Thyroid gland (tissue), 4 donors: ENCODE measurements around the gene GNB5. TPM values are rescaled to one million over a fixed set of nuclear protein-coding genes. Genes with fewer than 3 reads are reported as not detected.
"Not testable (repeated sequence)": the region's sequence is repeated elsewhere in the genome, so short reads cannot be mapped to it uniquely, and the experiment has no call there.

ENCODE experiments used
- DNase-seq, 2 donors: peaks; one replicate each; pipeline ENCODE4 v3.0.0-alpha.2; 2019
- H3K27ac ChIP-seq, 3 donors: fragments of 200-600 bp; sonication (generic); 1 replicate in 2 of 3; 2 replicates in 1 of 3; pipeline ENCODE4 v1.5.1; 2016 to 2019; ENCODE audit warnings: mild to moderate bottlenecking in 1 of 3, moderate library complexity in 1 of 3
- H3K27me3 ChIP-seq: fragments of 200-600 bp; sonication (generic); one replicate; pipeline ENCODE4 v1.5.1; 2019
- H3K36me3 ChIP-seq, 2 donors: fragments of 200-600 bp; sonication (generic); one replicate each; pipeline ENCODE4 v1.5.1; 2016 to 2019
- H3K4me1 ChIP-seq, 2 donors: fragments of 200-600 bp; sonication (generic); one replicate each; pipeline ENCODE4 v1.5.1; 2017 to 2019
- H3K4me3 ChIP-seq, 3 donors: fragments of 200-600 bp; sonication (generic); replicated peaks in 1 of 3; 1 replicate in 2 of 3; 2 replicates in 1 of 3; pipeline ENCODE4 v1.5.1; 2016; ENCODE audit warnings: mild to moderate bottlenecking in 1 of 3
- H3K9me3 ChIP-seq: fragments of 200-600 bp; sonication (generic); one replicate; pipeline ENCODE4 v1.5.1; 2017
- CTCF ChIP-seq, 6 experiments: fragments of 200-600 bp in 3 of 6; fragments of 450-650 bp in 3 of 6; sonication (generic) in 3 of 6; IDR thresholded peaks; one replicate each; pipeline ENCODE4 v1.5.1; 2016 to 2019; ENCODE audit warnings: antibody characterized with exemption in 6 of 6, mild to moderate bottlenecking in 2 of 6, inconsistent platforms in 1 of 6, moderate library complexity in 1 of 6
- POLR2A ChIP-seq, 2 donors: fragments of 450-650 bp; IDR thresholded peaks; one replicate each; pipeline ENCODE4 v1.6.1; 2017; ENCODE audit warnings: antibody characterized with exemption in 2 of 2, mild to moderate bottlenecking in 2 of 2, moderate library complexity in 1 of 2
- WGBS, 2 donors: methylation state at CpG; one replicate each; pipeline ENCODE4 v1.1.5; 2017; 5-methylcytosine and 5-hydroxymethylcytosine counted together
- intact Hi-C: fragments of 100-400 bp; cut with DNase I; formaldehyde crosslinking; loops from one replicate; pipeline ENCODE4 v1.15.1; 2023
- total RNA-seq, 4 donors: library from RNA; depleted of rRNA; stranded (reverse); fragments of >200 nt; gene quantifications; one replicate each; pipeline ENCODE4 v1.2.3, GENCODE V29; 2016

Gene GNB5
- total RNA-seq, 4 donors from 2014 or later: 49.6 to 62.1 (median 54.4) TPM

GRCh38 chr15:52090193-52090592 is 101.0 kb downstream of the GNB5 start:
- no peak overlapping the region for H3K27ac ChIP-seq
- TF ChIP-seq CTCF (IDR thresholded peaks at IDR 0.05) (no peak), POLR2A (IDR thresholded peaks at IDR 0.05) (no peak)
- H3K4me1 ChIP-seq: peaks cover 0 to 18% of the 10 kb centered on the region in 2 donors
- H3K27me3 ChIP-seq: no peaks in the 10 kb centered on the region
- no peak overlapping the region for H3K4me3 ChIP-seq
- H3K36me3 ChIP-seq: no peaks in the 10 kb centered on the region
- no peak for DNase-seq
- intact Hi-C loops: no loop called here
- H3K9me3 ChIP-seq: no peaks in the 10 kb centered on the region

GRCh38 chr15:52086011-52086786 is 105.0 kb downstream of the GNB5 start:
- H3K27ac ChIP-seq: no peak overlapping the region
- intact Hi-C loops: no loop called here
- no peaks in the 10 kb centered on the region for H3K9me3 ChIP-seq
- H3K4me3 ChIP-seq: no peak overlapping the region
- H3K27me3 ChIP-seq: no peaks in the 10 kb centered on the region
- no peaks in the 10 kb centered on the region for H3K4me1 ChIP-seq
- no peak for TF ChIP-seq POLR2A (IDR thresholded peaks at IDR 0.05)
- H3K36me3 ChIP-seq: no peaks in the 10 kb centered on the region
- WGBS, 2 donors: 88 to 90% methylated on average over 5 of the region's 5 CpGs
- DNase-seq: no peak

- Histone ChIP-seq H3K4me3 (no peak overlapping the region), H3K9me3 (no peaks in the 10 kb centered on the region), H3K27ac (no peak overlapping the region), H3K27me3 (no peaks in the 10 kb centered on the region), H3K4me1 (peaks cover 0 to 4% of the 10 kb centered on the region in 2 donors), H3K36me3 (no peaks in the 10 kb centered on the region)
- TF ChIP-seq CTCF (IDR thresholded peaks at IDR 0.05): no peak
- TF ChIP-seq POLR2A (IDR thresholded peaks at IDR 0.05): no peak
- no peak for DNase-seq
- intact Hi-C loops: no loop called here
These were observed 105.9 kb downstream of the GNB5 start for GRCh38 chr15:52085299-52085698.

GRCh38 chr15:52083603-52084002 is 107.6 kb downstream of the GNB5 start:
- intact Hi-C loops: no loop called here
- WGBS, 2 donors: 81 to 88% methylated on average over 4 of the region's 4 CpGs
- Histone ChIP-seq H3K36me3 (no peaks in the 10 kb centered on the region), H3K4me1 (peaks cover 0 to 17% of the 10 kb centered on the region in 2 donors), H3K4me3 (no peak overlapping the region), H3K27me3 (no peaks in the 10 kb centered on the region), H3K27ac (no peak overlapping the region), H3K9me3 (no peaks in the 10 kb centered on the region)
- no peak for TF ChIP-seq CTCF (IDR thresholded peaks at IDR 0.05)
- TF ChIP-seq POLR2A (IDR thresholded peaks at IDR 0.05): no peak
- DNase-seq: no peak

- H3K4me3 ChIP-seq, H3K36me3 ChIP-seq, H3K27ac ChIP-seq, H3K9me3 ChIP-seq, intact Hi-C loops, H3K27me3 ChIP-seq, DNase-seq: not testable (repeated sequence)
- WGBS, 2 donors: 92 to 100% methylated on average over 1 of the region's 1 CpG
- peaks cover 0 to 19% of the 10 kb centered on the region in 2 donors for H3K4me1 ChIP-seq
These were observed 108.2 kb downstream of the GNB5 start for GRCh38 chr15:52083037-52083359.

- no peak overlapping the region for H3K27ac ChIP-seq
- intact Hi-C loops: no loop called here
- H3K36me3 ChIP-seq: no peaks in the 10 kb centered on the region
- peaks cover 0 to 19% of the 10 kb centered on the region in 2 donors for H3K4me1 ChIP-seq
- no peaks in the 10 kb centered on the region for H3K27me3 ChIP-seq
- DNase-seq: peak in 1 of 2 donors; percentile 20
- TF ChIP-seq CTCF (IDR thresholded peaks at IDR 0.05) (no peak), POLR2A (IDR thresholded peaks at IDR 0.05) (no peak)
- WGBS, 2 donors: 76 to 78% methylated on average over 4 to 5 of the region's 5 CpGs
- no peak overlapping the region for H3K4me3 ChIP-seq
- no peaks in the 10 kb centered on the region for H3K9me3 ChIP-seq
These were observed 108.8 kb downstream of the GNB5 start for GRCh38 chr15:52082197-52083036.
